ENCODE measurements around the gene IFNLR1.

DNA sequence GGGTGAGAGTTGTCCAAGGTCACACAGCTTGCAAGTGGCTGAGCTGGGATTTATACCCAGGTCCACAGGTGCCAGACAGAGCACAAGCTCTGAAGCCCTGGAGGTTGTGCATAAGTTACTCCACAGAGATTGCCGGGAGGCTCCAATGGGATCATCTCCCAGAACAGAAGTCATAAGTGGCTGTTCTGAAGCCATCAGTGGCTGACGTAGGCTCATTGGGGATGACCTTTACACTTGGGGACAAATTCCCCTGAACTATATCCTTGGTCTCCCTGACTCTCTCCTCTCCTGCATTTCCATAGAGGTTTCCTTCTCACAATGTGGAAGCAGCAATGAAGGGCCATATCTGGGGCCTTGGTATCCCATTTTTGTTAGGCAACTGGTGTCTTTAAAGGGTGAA is 37.0 kb upstream of the IFNLR1 start:
- TF ChIP-seq, protein P1, sequence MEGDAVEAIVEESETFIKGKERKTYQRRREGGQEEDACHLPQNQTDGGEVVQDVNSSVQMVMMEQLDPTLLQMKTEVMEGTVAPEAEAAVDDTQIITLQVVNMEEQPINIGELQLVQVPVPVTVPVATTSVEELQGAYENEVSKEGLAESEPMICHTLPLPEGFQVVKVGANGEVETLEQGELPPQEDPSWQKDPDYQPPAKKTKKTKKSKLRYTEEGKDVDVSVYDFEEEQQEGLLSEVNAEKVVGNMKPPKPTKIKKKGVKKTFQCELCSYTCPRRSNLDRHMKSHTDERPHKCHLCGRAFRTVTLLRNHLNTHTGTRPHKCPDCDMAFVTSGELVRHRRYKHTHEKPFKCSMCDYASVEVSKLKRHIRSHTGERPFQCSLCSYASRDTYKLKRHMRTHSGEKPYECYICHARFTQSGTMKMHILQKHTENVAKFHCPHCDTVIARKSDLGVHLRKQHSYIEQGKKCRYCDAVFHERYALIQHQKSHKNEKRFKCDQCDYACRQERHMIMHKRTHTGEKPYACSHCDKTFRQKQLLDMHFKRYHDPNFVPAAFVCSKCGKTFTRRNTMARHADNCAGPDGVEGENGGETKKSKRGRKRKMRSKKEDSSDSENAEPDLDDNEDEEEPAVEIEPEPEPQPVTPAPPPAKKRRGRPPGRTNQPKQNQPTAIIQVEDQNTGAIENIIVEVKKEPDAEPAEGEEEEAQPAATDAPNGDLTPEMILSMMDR (IDR thresholded peaks at IDR 0.05): no peak
- TF ChIP-seq POLR2A (IDR thresholded peaks at IDR 0.05): no peak
